ENCODE data around the gene RAD51B.

- TF ChIP-seq CTCF (IDR thresholded peaks at IDR 0.05) (no peak), POLR2A (IDR thresholded peaks at IDR 0.05) (no peak)
Observed at GRCh38 chr14:68403191-68404145, 583.9 kb downstream of the RAD51B start.
